Neural cell (in vitro differentiated cells): ENCODE measurements around the gene MRTFA. TPM values are rescaled to one million over a fixed set of nuclear protein-coding genes. Genes with fewer than 3 reads are reported as not detected.
"Not testable (repeated sequence)": the region's sequence is repeated elsewhere in the genome, so short reads cannot be mapped to it uniquely, and the experiment has no call there.

ENCODE experiments used
- H2AFZ ChIP-seq: fragments of 200-600, 300-800 bp; sonication (generic), shearing (Covaris generic); 2 replicates; pipeline ENCODE4 v1.6.0; 2014; ENCODE audit warnings: low read depth, mild to moderate bottlenecking, antibody characterized with exemption, low read length, moderate library complexity
- H3F3A ChIP-seq: fragments of 200-600 bp; shearing (Covaris generic); 2 replicates; pipeline ENCODE4 v1.6.1; 2016; ENCODE audit warnings: mild to moderate bottlenecking, moderate library complexity, mixed read lengths, antibody characterized with exemption, low read length; ENCODE audit not compliant: insufficient read depth, poor library complexity, severe bottlenecking
- H3K27ac ChIP-seq: fragments of 200-600, 300-800 bp; sonication (generic), shearing (Covaris generic); 2 replicates; pipeline ENCODE4 v1.5.1; 2014; ENCODE audit warnings: mild to moderate bottlenecking, low read length, moderate library complexity
- H3K27me3 ChIP-seq: fragments of 300-800, 200-600 bp; sonication (generic), shearing (Covaris generic); 2 replicates; pipeline ENCODE4 v1.6.0; 2014; ENCODE audit warnings: mild to moderate bottlenecking, low read depth, low read length, moderate library complexity; ENCODE audit not compliant: insufficient read depth
- H3K36me3 ChIP-seq: fragments of 300-800, 200-600 bp; sonication (generic), shearing (Covaris generic); 2 replicates; pipeline ENCODE4 v1.5.1; 2014; ENCODE audit warnings: mild to moderate bottlenecking, antibody characterized with exemption, low read length, moderate library complexity; ENCODE audit not compliant: insufficient read depth
- H3K4me2 ChIP-seq: fragments of 300-800, 200-600 bp; sonication (generic), shearing (Covaris generic); 2 replicates; pipeline ENCODE4 v1.6.0; 2014; ENCODE audit warnings: mild to moderate bottlenecking, low read length
- H3K4me3 ChIP-seq: fragments of 300-800, 200-600 bp; sonication (generic), shearing (Covaris generic); 2 replicates; pipeline ENCODE4 v1.5.1; 2014; ENCODE audit warnings: mild to moderate bottlenecking, low read length, moderate library complexity
- H3K79me2 ChIP-seq: fragments of 200-600 bp; shearing (Covaris generic); replicated peaks from 2 replicates; pipeline ENCODE4 v1.6.0; 2014; ENCODE audit warnings: mild to moderate bottlenecking, low read length, moderate library complexity; ENCODE audit not compliant: insufficient read depth
- H3K9ac ChIP-seq: fragments of 300-800, 200-600 bp; sonication (generic), shearing (Covaris generic); 2 replicates; pipeline ENCODE4 v1.6.1; 2016; ENCODE audit warnings: mild to moderate bottlenecking, low read length, mixed read lengths
- H3K9me2 ChIP-seq: fragments of 200-600 bp; shearing (Covaris generic); 2 replicates; pipeline ENCODE4 v1.6.1; 2016; ENCODE audit warnings: mild to moderate bottlenecking, low read length, mixed read lengths; ENCODE audit not compliant: insufficient read depth
- H3K9me3 ChIP-seq: fragments of 200-600, 300-800 bp; sonication (generic), shearing (Covaris generic); 2 replicates; pipeline ENCODE4 v1.6.1; 2016; ENCODE audit warnings: mild to moderate bottlenecking, mixed run types, low read length, moderate library complexity, mixed read lengths
- H4K20me1 ChIP-seq: fragments of 200-600 bp; shearing (Covaris generic); 2 replicates; pipeline ENCODE4 v1.6.1; 2016; ENCODE audit warnings: mild to moderate bottlenecking, mixed run types; ENCODE audit not compliant: insufficient read depth
- EP300 ChIP-seq: fragments of 450-650 bp; conservative IDR thresholded peaks from 2 replicates; pipeline ENCODE4 v1.6.1; 2014; ENCODE audit warnings: antibody characterized with exemption, mild to moderate bottlenecking, moderate library complexity; ENCODE audit not compliant: poor library complexity, severe bottlenecking
- EZH2 ChIP-seq: fragments of 200-600, 300-800 bp; shearing (Covaris generic), sonication (generic); IDR thresholded peaks from 2 replicates; pipeline ENCODE4 v1.6.1; 2014; ENCODE audit warnings: antibody characterized with exemption, low read length, borderline replicate concordance, mild to moderate bottlenecking; ENCODE audit not compliant: insufficient read depth, poor library complexity, severe bottlenecking
- MXI1 ChIP-seq: fragments of 450-650 bp; conservative IDR thresholded peaks from 2 replicates; pipeline ENCODE4 v1.6.1; 2014; ENCODE audit warnings: antibody characterized with exemption, mild to moderate bottlenecking; ENCODE audit not compliant: poor library complexity, severe bottlenecking
- POLR2AphosphoS5 ChIP-seq: IDR thresholded peaks from 2 replicates; pipeline ENCODE4 v1.6.1; 2012
- RAD21 ChIP-seq: fragments of 450-650 bp; conservative IDR thresholded peaks from 2 replicates; pipeline ENCODE4 v1.6.1; 2014; ENCODE audit warnings: antibody characterized with exemption, mild to moderate bottlenecking, moderate library complexity
- REST ChIP-seq: IDR thresholded peaks from 2 replicates; pipeline ENCODE4 v1.6.1; 2012; ENCODE audit warnings: borderline replicate concordance
- SMC3 ChIP-seq: fragments of 450-650 bp; conservative IDR thresholded peaks from 2 replicates; pipeline ENCODE4 v1.6.1; 2014; ENCODE audit warnings: antibody characterized with exemption, mild to moderate bottlenecking, moderate library complexity; ENCODE audit not compliant: poor library complexity
- polyA plus RNA-seq: library from polyadenylated mRNA; depleted of rRNA; stranded (reverse); fragments of >200 nt; gene quantifications from 2 replicates; pipeline ENCODE4 v1.2.3, GENCODE V29; 2014
- TF ChIP-seq, protein P1 (sequence below): fragments of 450-650 bp; IDR thresholded peaks from 2 replicates; pipeline ENCODE4 v1.5.1; 2014; ENCODE audit warnings: antibody characterized with exemption, mild to moderate bottlenecking, moderate library complexity; ENCODE audit not compliant: poor library complexity, severe bottlenecking

The MRTFA gene
- polyA plus RNA-seq, 1 donor from 2014 or later, result 19.3 TPM

GRCh38 chr22:40381461-40381860, 255.1 kb downstream of the MRTFA start:
- no peaks in the 10 kb centered on the region for H4K20me1 ChIP-seq
- H3K4me2 ChIP-seq, result no peak overlapping the region
- H3K9me2 ChIP-seq, result no peaks in the 10 kb centered on the region
- no peaks in the 10 kb centered on the region for H3K36me3 ChIP-seq
- no peaks in the 10 kb centered on the region for H3F3A ChIP-seq
- no peak overlapping the region for H3K27ac ChIP-seq
- H3K9ac ChIP-seq, result no peak overlapping the region
- no peak overlapping the region for H3K4me3 ChIP-seq
- H3K79me2 ChIP-seq, result no peaks in the 10 kb centered on the region
- no peak for TF ChIP-seq EZH2
- TF ChIP-seq POLR2AphosphoS5, result no peak
- H3K9me3 ChIP-seq, result no peaks in the 10 kb centered on the region
- H2AFZ ChIP-seq, result no peak overlapping the region
- H3K27me3 ChIP-seq, result no peaks in the 10 kb centered on the region

- not testable (repeated sequence) for H2AFZ ChIP-seq, H3K36me3 ChIP-seq, H3K9me3 ChIP-seq, H3K4me2 ChIP-seq, H3K79me2 ChIP-seq, H3K27ac ChIP-seq, H3K27me3 ChIP-seq, H3K4me3 ChIP-seq, H3K9ac ChIP-seq, H4K20me1 ChIP-seq, H3K9me2 ChIP-seq, H3F3A ChIP-seq
Observed at GRCh38 chr22:40378448-40378847, 258.1 kb downstream of the MRTFA start.

- Histone ChIP-seq H4K20me1 (no peaks in the 10 kb centered on the region), H3K79me2 (no peaks in the 10 kb centered on the region), H3K27ac (no peak overlapping the region), H3K4me2 (no peak overlapping the region), H3K9ac (no peak overlapping the region), H3F3A (no peaks in the 10 kb centered on the region), H3K9me3 (no peaks in the 10 kb centered on the region), H3K27me3 (no peaks in the 10 kb centered on the region), H3K4me3 (no peak overlapping the region), H3K36me3 (no peaks in the 10 kb centered on the region), H3K9me2 (no peaks in the 10 kb centered on the region), H2AFZ (no peak overlapping the region)
- TF ChIP-seq EP300, result no peak
Observed at GRCh38 chr22:40377931-40378330, 258.6 kb downstream of the MRTFA start.

DNA sequence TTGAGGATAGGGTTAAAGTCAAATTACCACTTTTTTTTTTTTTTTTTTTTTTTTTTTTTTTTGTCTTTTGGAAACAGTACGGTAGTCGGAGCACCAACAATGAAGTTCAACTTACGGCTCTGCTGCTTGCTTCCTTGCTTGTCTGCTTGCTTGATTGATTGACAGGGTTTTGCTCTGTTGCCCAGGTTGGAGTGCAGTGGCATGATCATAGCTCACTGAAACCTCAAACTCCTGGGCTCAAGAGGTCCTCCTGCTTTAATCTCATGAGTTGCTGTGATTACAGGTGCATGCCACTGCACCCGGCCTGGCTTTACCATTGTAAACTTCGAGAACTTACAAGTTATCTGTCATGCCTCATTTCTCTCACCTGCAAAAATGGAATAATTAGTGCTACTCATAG, 260.4 kb downstream of the MRTFA start:
- H3F3A ChIP-seq, result no peaks in the 10 kb centered on the region
- no peak overlapping the region for H3K9ac ChIP-seq
- H3K79me2 ChIP-seq, result no peaks in the 10 kb centered on the region
- H4K20me1 ChIP-seq, result no peaks in the 10 kb centered on the region
- no peak for TF ChIP-seq REST
- no peak for TF ChIP-seq RAD21
- no peak for TF ChIP-seq SMC3
- no peak for TF ChIP-seq POLR2AphosphoS5
- no peak for TF ChIP-seq MXI1
- TF ChIP-seq, protein P1, sequence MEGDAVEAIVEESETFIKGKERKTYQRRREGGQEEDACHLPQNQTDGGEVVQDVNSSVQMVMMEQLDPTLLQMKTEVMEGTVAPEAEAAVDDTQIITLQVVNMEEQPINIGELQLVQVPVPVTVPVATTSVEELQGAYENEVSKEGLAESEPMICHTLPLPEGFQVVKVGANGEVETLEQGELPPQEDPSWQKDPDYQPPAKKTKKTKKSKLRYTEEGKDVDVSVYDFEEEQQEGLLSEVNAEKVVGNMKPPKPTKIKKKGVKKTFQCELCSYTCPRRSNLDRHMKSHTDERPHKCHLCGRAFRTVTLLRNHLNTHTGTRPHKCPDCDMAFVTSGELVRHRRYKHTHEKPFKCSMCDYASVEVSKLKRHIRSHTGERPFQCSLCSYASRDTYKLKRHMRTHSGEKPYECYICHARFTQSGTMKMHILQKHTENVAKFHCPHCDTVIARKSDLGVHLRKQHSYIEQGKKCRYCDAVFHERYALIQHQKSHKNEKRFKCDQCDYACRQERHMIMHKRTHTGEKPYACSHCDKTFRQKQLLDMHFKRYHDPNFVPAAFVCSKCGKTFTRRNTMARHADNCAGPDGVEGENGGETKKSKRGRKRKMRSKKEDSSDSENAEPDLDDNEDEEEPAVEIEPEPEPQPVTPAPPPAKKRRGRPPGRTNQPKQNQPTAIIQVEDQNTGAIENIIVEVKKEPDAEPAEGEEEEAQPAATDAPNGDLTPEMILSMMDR, result no peak
- no peak for TF ChIP-seq EP300
- H2AFZ ChIP-seq, result no peak overlapping the region
- no peak overlapping the region for H3K4me3 ChIP-seq
- H3K36me3 ChIP-seq, result no peaks in the 10 kb centered on the region
- H3K9me3 ChIP-seq, result no peaks in the 10 kb centered on the region
- no peaks in the 10 kb centered on the region for H3K27me3 ChIP-seq
- no peaks in the 10 kb centered on the region for H3K9me2 ChIP-seq
- H3K27ac ChIP-seq, result no peak overlapping the region
- H3K4me2 ChIP-seq, result no peak overlapping the region
